HG02623 (cell line): ENCODE measurements around the gene NELFB.
"Not testable (repeated sequence)": the region's sequence is repeated elsewhere in the genome, so short reads cannot be mapped to it uniquely, and the experiment has no call there.

Experiments used
- ATAC-seq: cut with Tn5 transposase; IDR thresholded peaks from one replicate; pipeline ENCODE4 v1.9.1; 2021; ENCODE audit warnings: moderate library complexity; ENCODE audit not compliant: unreplicated experiment

The NELFB gene

GRCh38 chr9:137234758-137235423, 20.2 kb upstream of the NELFB start:
- ATAC-seq, result no peak

GRCh38 chr9:137235424-137236237, 19.5 kb upstream of the NELFB start:
- ATAC-seq, result no peak

GRCh38 chr9:137236238-137236935, 18.7 kb upstream of the NELFB start:
- ATAC-seq, result no peak

GRCh38 chr9:137236936-137237421, 18.1 kb upstream of the NELFB start:
- no peak for ATAC-seq

GRCh38 chr9:137237759-137238726, 17.1 kb upstream of the NELFB start:
- no peak for ATAC-seq

GRCh38 chr9:137239541-137240200, 15.5 kb upstream of the NELFB start:
- not testable (repeated sequence) for ATAC-seq

- peak; percentile 16 for ATAC-seq
Observed at GRCh38 chr9:137240318-137240840, 14.7 kb upstream of the NELFB start.

- peak; percentile 72 for ATAC-seq
Observed at GRCh38 chr9:137240841-137241489, 14.2 kb upstream of the NELFB start, which contains the start of gene TUBB4B. TUBB4B (plus strand) TSS chr9:137241287; CDS start chr9:137241361, 74 bp downstream.

- no peak for ATAC-seq
Observed at GRCh38 chr9:137241490-137242268, 13.4 kb upstream of the NELFB start.

GRCh38 chr9:137242269-137243203, 12.6 kb upstream of the NELFB start:
- ATAC-seq, result no peak

- ATAC-seq, result not testable (repeated sequence)
Observed at GRCh38 chr9:137243266-137243625, 11.9 kb upstream of the NELFB start.

- no peak for ATAC-seq
Observed at GRCh38 chr9:137243626-137244485, 11.3 kb upstream of the NELFB start.

- ATAC-seq, result no peak
Observed at GRCh38 chr9:137244486-137245449, 10.4 kb upstream of the NELFB start.

- no peak for ATAC-seq
Observed at GRCh38 chr9:137245450-137246421, 9.4 kb upstream of the NELFB start.
